Measurements from ENCODE around the gene SLC29A3.
A peak's percentile ranks its signal among the peaks of the same experiment; 100 is the strongest.
"Not testable (repeated sequence)": the region's sequence is repeated elsewhere in the genome, so short reads cannot be mapped to it uniquely, and the experiment has no call there.

The SLC29A3 gene

GRCh38 chr10:71347587-71348395 is 28.7 kb downstream of the SLC29A3 start:
- peak in 2 of 3 experiments; percentile 53 to 70 for DNase-seq

- DNase-seq = no peak
Observed at GRCh38 chr10:71348850-71349249, 29.8 kb downstream of the SLC29A3 start.

- DNase-seq = no peak
Observed at GRCh38 chr10:71349406-71349805, 30.3 kb downstream of the SLC29A3 start.

- DNase-seq = peak in 1 of 3 experiments; percentile 7
Observed at GRCh38 chr10:71351087-71351486, 32.0 kb downstream of the SLC29A3 start.

GRCh38 chr10:71351628-71352319 is 32.7 kb downstream of the SLC29A3 start:
- DNase-seq = no peak

GRCh38 chr10:71353639-71354038 is 34.6 kb downstream of the SLC29A3 start:
- DNase-seq = no peak

GRCh38 chr10:71354776-71355175 is 35.7 kb downstream of the SLC29A3 start:
- DNase-seq = no peak

- no peak for DNase-seq
Observed at GRCh38 chr10:71355886-71356285, 36.8 kb downstream of the SLC29A3 start.

GRCh38 chr10:71357792-71358265 is 38.8 kb downstream of the SLC29A3 start:
- no peak for DNase-seq

GRCh38 chr10:71358277-71358676 is 39.2 kb downstream of the SLC29A3 start:
- DNase-seq = no peak

GRCh38 chr10:71358906-71359305 is 39.8 kb downstream of the SLC29A3 start:
- not testable (repeated sequence) for DNase-seq

- DNase-seq = no peak
Observed at GRCh38 chr10:71359364-71360046, 40.4 kb downstream of the SLC29A3 start.

- DNase-seq = no peak
Observed at GRCh38 chr10:71360735-71361134, 41.7 kb downstream of the SLC29A3 start.

GRCh38 chr10:71361581-71361980 is 42.5 kb downstream of the SLC29A3 start:
- DNase-seq = no peak

GRCh38 chr10:71362141-71362540 is 43.1 kb downstream of the SLC29A3 start:
- no peak for DNase-seq

GRCh38 chr10:71363936-71364335 is 44.9 kb downstream of the SLC29A3 start:
- peak in 1 of 3 experiments; percentile 18 for DNase-seq

- DNase-seq = no peak
Observed at GRCh38 chr10:71365366-71365765, 46.3 kb downstream of the SLC29A3 start.

GRCh38 chr10:71366690-71367089 is 47.6 kb downstream of the SLC29A3 start:
- DNase-seq = no peak

GRCh38 chr10:71367271-71367670 is 48.2 kb downstream of the SLC29A3 start:
- DNase-seq = no peak

GRCh38 chr10:71368176-71368575 is 49.1 kb downstream of the SLC29A3 start:
- DNase-seq = no peak

GRCh38 chr10:71368643-71369042 is 49.6 kb downstream of the SLC29A3 start:
- DNase-seq = no peak

- DNase-seq = no peak
Observed at GRCh38 chr10:71369602-71370001, 50.5 kb downstream of the SLC29A3 start.

- no peak for DNase-seq
Observed at GRCh38 chr10:71370031-71370430, 51.0 kb downstream of the SLC29A3 start.
